Thoracic aorta (tissue), 2 donors: ENCODE data around the gene TCF15. TPM values are rescaled to one million over a fixed set of nuclear protein-coding genes. Genes with fewer than 3 reads are reported as not detected.

Source experiments
- ATAC-seq: fragments of 150-250 bp; one replicate; pipeline ENCODE4 v1.8.0; 2017; ENCODE audit warnings: low read depth; ENCODE audit not compliant: insufficient number of reproducible peaks, low FRiP score
- DNase-seq: peaks from one replicate; pipeline ENCODE4 v3.0.0-alpha.2; 2020; ENCODE audit warnings: low spot score
- H3K27ac ChIP-seq, 2 donors: fragments of 200-600 bp; sonication (generic); 1 replicate in 1 of 2; 2 replicates in 1 of 2; pipeline ENCODE4 v1.5.1; 2016; ENCODE audit warnings: mild to moderate bottlenecking in 2 of 2, moderate library complexity in 2 of 2
- H3K27me3 ChIP-seq: fragments of 200-600 bp; sonication (generic); replicated peaks from 2 replicates; pipeline ENCODE4 v1.6.0; 2016; ENCODE audit warnings: mild to moderate bottlenecking; ENCODE audit not compliant: insufficient read depth
- H3K36me3 ChIP-seq: fragments of 200-600 bp; sonication (generic); one replicate; pipeline ENCODE4 v1.5.1; 2016
- H3K4me1 ChIP-seq, 2 donors: fragments of 200-600 bp; sonication (generic); 1 replicate in 1 of 2; 2 replicates in 1 of 2; pipeline versions ENCODE4 v1.5.1 to v1.6.0; 2016; ENCODE audit warnings: low read depth in 2 of 2, mild to moderate bottlenecking in 1 of 2; ENCODE audit not compliant: control insufficient read depth in 1 of 2
- H3K4me3 ChIP-seq: fragments of 200-600 bp; sonication (generic); 2 replicates; pipeline ENCODE4 v1.5.1; 2016; ENCODE audit warnings: mild to moderate bottlenecking
- H3K9me3 ChIP-seq: fragments of 200-600 bp; sonication (generic); 2 replicates; pipeline ENCODE4 v1.5.1; 2016
- CTCF ChIP-seq: fragments of 200-600 bp; sonication (generic); IDR thresholded peaks from one replicate; pipeline ENCODE4 v1.5.1; 2019; ENCODE audit warnings: antibody characterized with exemption
- total RNA-seq, 2 donors: library from RNA; depleted of rRNA; stranded (reverse); fragments of >200 nt; gene quantifications; one replicate each; pipeline versions ENCODE4 v1.1.0 to v1.2.3, GENCODE V29; 2016

The TCF15 gene
- total RNA-seq, 2 donors from 2014 or later = not detected

GRCh38 chr20:623704-624103 lies 13.6 kb upstream of the TCF15 start:
- Histone ChIP-seq H3K4me1 (no peaks in the 10 kb centered on the region), H3K27me3 (no peaks in the 10 kb centered on the region), H3K4me3 (no peak overlapping the region), H3K9me3 (no peaks in the 10 kb centered on the region), H3K36me3 (no peaks in the 10 kb centered on the region), H3K27ac (no peak overlapping the region)
- DNase-seq (no peak), ATAC-seq (no peak)
- TF ChIP-seq CTCF = no peak

- no peak overlapping the region for H3K4me3 ChIP-seq
- no peak overlapping the region for H3K27ac ChIP-seq
- no peaks in the 10 kb centered on the region for H3K27me3 ChIP-seq
- H3K9me3 ChIP-seq = peaks cover 4% of the 10 kb centered on the region
- no peaks in the 10 kb centered on the region for H3K36me3 ChIP-seq
- no peaks in the 10 kb centered on the region for H3K4me1 ChIP-seq
- ATAC-seq = no peak
- DNase-seq = no peak
- TF ChIP-seq CTCF = no peak
These were observed 12.9 kb upstream of the TCF15 start for GRCh38 chr20:623021-623420.

GRCh38 chr20:622161-622560 lies 12.1 kb upstream of the TCF15 start:
- no peak for ATAC-seq

DNA sequence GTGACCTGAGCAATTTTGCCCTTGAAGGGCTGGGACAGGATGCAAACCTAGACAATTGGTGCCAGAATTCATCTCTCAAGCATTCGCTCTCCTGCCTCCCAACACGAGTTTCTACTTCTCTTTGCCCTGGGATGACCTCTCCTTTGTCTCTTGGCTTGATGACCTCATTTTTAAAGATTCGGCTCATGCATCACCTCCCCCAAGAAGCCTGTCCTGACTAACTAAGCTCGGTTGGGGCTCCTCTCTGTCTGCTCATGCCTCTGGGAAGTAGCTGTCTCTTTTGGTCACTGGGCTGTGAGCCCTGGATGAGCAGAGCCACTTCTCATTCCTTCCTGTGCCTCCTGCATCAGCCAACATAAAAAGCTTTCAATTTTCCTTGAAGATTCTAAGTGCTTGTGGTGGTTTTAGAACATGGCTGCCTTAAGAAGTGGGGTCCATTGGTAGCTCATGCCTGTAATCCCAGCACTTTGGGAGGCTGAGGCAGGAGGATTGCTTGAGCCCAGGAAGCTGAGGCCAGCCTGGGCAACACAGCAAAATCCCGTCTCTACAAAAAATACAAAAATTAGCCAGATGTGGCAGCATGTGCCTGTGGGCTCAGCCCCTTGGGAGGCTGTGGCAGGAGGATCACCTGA lies 11.1 kb upstream of the TCF15 start:
- peaks cover 6% of the 10 kb centered on the region for H3K9me3 ChIP-seq
- TF ChIP-seq CTCF = no peak
- DNase-seq = no peak
- H3K27me3 ChIP-seq = no peaks in the 10 kb centered on the region
- H3K27ac ChIP-seq = no peak overlapping the region
- no peak for ATAC-seq
- no peak overlapping the region for H3K4me3 ChIP-seq
- H3K4me1 ChIP-seq = no peaks in the 10 kb centered on the region
- H3K36me3 ChIP-seq = no peaks in the 10 kb centered on the region

More at GRCh38 chr20:622161-622560, 12.1 kb upstream of the TCF15 start:
- no peak for DNase-seq
- Histone ChIP-seq H3K27ac (no peak overlapping the region), H3K36me3 (no peaks in the 10 kb centered on the region), H3K27me3 (no peaks in the 10 kb centered on the region), H3K9me3 (peaks cover 6% of the 10 kb centered on the region), H3K4me1 (no peaks in the 10 kb centered on the region), H3K4me3 (no peak overlapping the region)
- TF ChIP-seq CTCF = no peak

DNA sequence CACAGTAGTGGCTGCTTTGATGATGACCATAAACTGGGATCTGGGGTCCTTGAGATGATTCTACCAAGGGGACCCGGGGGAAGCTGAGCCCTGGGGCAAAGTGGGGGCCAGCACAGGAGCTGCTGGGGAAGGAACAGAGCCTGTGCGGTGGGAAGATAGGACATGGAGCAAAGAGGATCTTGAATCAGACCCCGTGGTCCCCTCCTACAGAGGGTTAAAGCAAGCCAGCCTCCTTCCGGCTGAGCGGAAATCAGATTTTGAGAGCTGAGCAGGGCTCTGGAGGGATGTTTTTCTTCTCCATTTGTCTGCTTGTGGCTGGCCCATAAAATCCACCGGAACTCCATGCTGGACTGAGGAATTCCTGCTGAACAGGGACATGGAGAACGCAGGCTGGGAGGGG lies 10.1 kb upstream of the TCF15 start:
- Histone ChIP-seq H3K27ac (no peak overlapping the region), H3K4me1 (no peaks in the 10 kb centered on the region), H3K4me3 (no peak overlapping the region), H3K9me3 (peaks cover 6% of the 10 kb centered on the region), H3K27me3 (no peaks in the 10 kb centered on the region), H3K36me3 (no peaks in the 10 kb centered on the region)
- ATAC-seq (no peak), DNase-seq (no peak)
- TF ChIP-seq CTCF = no peak
